Stimulated activated naive CD8-positive, alpha-beta T cell treated with anti-CD3 and anti-CD28 coated beads, Interleukin-15, Interleukin-2, amounts not matched to agents 100 ng/mL and 50 ng/mL, for 24 hours (primary cell): Measurements from ENCODE around the gene CDH4.

Experiments
- H3K27ac Mint-ChIP-seq: one replicate; pipeline ENCODE4 v1.8.0; 2021; ENCODE audit warnings: mild to moderate bottlenecking, mixed read lengths
- H3K27me3 Mint-ChIP-seq: one replicate; pipeline ENCODE4 v1.8.0; 2021; ENCODE audit warnings: mixed read lengths
- H3K36me3 Mint-ChIP-seq: one replicate; pipeline ENCODE4 v1.8.0; 2021; ENCODE audit warnings: low read depth, mixed read lengths
- H3K4me1 Mint-ChIP-seq: one replicate; pipeline ENCODE4 v1.8.0; 2021; ENCODE audit warnings: low read depth, mixed read lengths
- H3K4me3 Mint-ChIP-seq: one replicate; pipeline ENCODE4 v1.8.0; 2021; ENCODE audit warnings: mild to moderate bottlenecking, mixed read lengths
- H3K9me3 Mint-ChIP-seq: one replicate; pipeline ENCODE4 v1.8.0; 2021; ENCODE audit warnings: mixed read lengths

CDH4 gene

DNA sequence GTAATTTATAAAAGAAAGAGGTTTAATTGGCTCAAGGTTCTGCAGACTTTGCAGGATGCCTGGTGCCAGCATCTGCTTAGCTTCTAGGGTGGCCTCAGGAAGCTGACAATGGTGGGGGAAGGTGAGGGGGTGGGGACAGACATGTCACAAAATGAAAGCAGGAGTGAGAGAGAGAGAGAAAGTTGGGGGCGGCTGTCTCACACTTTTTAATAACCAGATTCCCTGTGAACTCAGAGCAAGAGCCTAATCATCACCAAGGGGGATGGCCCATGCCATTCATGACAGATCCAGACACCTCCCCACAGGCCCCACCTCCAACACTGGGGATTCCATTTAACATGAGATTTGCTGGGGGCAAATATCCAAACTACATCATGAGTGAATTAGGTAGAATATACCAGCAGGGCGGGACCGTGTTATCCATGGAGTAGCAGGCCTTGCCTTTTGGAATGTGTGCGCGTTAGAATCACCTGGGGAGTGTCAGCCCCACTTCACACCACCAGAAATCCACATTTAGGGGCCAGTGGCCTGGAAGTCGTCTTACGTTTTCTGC lies 258.8 kb downstream of the CDH4 start:
- no peak overlapping the region for H3K4me3 Mint-ChIP-seq
- H3K9me3 Mint-ChIP-seq, result no peaks in the 10 kb centered on the region
- H3K4me1 Mint-ChIP-seq, result no peaks in the 10 kb centered on the region
- no peaks in the 10 kb centered on the region for H3K27me3 Mint-ChIP-seq
- no peaks in the 10 kb centered on the region for H3K36me3 Mint-ChIP-seq
- H3K27ac Mint-ChIP-seq, result no peak overlapping the region

DNA sequence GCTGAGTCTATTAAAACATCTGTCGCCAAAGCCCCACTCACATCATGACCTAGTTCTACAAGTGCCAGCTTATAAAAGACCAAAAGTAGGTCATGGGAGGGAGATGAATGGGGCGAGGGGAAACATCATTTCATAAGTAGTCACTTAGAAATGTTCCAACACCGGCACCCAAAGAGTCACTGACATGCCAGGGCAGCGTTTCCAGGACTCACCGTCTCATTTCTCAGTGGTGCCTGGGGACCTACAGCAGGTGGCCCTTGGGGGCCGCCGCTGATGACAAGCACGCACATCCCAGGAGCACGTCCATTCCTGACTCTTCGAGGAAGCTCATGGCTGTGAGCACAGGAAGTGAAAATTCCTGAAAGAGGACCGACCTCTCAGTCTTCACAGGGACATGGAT lies 260.4 kb downstream of the CDH4 start:
- Mint-ChIP-seq H3K9me3 (no peaks in the 10 kb centered on the region), H3K36me3 (no peaks in the 10 kb centered on the region), H3K27me3 (no peaks in the 10 kb centered on the region), H3K4me3 (no peak overlapping the region), H3K4me1 (no peaks in the 10 kb centered on the region), H3K27ac (no peak overlapping the region)

DNA sequence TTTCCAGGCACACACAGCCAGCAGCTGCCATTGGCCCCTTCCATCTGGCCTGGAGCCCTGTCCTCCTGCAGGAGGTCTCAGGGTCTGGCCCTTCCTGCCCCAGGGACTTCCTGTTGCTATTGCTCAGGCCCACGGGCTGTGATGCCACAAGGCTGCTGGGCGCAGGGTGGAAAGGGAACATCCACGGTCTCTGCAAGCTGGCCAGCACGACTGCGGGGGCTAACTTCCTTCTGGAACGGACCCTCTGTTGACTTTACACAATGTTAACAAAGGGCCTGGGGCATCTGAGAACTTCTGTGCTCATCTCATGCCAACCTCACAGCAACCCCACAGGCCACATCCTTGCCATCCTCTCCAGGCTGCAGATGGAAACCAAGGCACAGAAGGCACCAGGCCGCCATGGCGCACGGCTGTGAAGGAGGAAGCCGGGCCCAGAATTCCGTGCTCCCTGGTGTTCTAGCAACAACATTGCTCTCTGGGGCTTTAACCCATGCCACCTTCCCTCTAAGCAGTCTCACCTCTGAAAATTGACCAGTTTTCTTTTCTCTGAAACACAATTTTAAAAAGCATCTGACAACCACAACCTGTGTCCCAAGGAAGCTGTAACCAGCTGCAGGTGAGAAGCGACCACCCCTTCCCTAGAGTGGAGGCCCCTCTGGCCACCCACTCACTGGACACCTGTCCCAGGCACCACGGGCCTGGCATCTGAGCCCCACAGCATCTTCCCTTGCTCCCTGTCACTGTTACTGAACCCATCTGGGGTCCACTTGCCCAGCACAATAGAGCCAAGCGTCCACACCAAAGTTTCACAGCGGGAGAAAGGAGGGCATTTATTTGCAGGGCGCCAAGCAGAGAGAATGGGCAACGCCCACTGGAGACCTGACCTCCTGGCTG lies 261.3 kb downstream of the CDH4 start:
- no peak overlapping the region for H3K27ac Mint-ChIP-seq
- peaks cover under 1% of the 10 kb centered on the region for H3K9me3 Mint-ChIP-seq
- H3K4me1 Mint-ChIP-seq, result no peaks in the 10 kb centered on the region
- no peaks in the 10 kb centered on the region for H3K27me3 Mint-ChIP-seq
- no peaks in the 10 kb centered on the region for H3K36me3 Mint-ChIP-seq
- H3K4me3 Mint-ChIP-seq, result no peak overlapping the region

DNA sequence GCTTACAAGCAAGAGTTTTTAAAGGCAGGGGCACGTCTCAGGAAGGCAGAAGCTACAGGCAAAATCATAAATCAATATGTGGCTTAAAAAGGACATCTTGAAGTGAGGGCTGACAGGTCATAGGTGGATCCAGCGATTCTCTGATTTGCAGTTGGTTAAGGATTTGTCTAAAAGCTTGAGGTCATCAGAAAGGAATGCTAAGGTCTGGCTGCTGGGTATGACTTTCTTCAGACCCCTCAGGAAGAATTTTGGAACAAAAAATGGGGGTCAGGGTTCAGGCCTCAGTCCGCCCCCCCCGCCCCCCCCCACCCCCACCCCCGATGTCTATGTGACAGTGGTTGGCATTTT lies 261.9 kb downstream of the CDH4 start:
- Mint-ChIP-seq H3K4me1 (no peaks in the 10 kb centered on the region), H3K27ac (no peak overlapping the region), H3K9me3 (peaks cover 6% of the 10 kb centered on the region), H3K36me3 (no peaks in the 10 kb centered on the region), H3K27me3 (no peaks in the 10 kb centered on the region), H3K4me3 (no peak overlapping the region)

DNA sequence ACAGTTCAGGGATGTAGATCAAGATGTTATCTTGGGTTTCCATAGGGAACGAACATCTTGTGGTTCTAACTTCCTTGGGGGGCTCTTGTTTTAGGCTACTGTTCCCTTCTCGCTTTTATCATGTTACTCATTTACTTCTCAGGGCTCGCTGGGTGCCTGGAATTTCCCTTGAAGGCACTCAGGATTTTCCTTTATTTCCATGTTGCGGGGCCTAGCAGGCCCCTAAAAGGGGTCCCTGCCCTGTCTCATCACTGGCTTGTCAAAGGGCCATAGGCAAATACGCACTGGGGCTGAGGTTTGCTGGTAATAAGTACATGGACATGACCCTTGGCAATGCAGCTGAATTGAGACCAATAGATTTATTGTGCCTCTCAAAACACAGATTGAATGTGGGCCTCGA lies 262.3 kb downstream of the CDH4 start:
- no peaks in the 10 kb centered on the region for H3K27me3 Mint-ChIP-seq
- peaks cover 7% of the 10 kb centered on the region for H3K9me3 Mint-ChIP-seq
- H3K36me3 Mint-ChIP-seq, result no peaks in the 10 kb centered on the region
- no peak overlapping the region for H3K4me3 Mint-ChIP-seq
- no peaks in the 10 kb centered on the region for H3K4me1 Mint-ChIP-seq
- H3K27ac Mint-ChIP-seq, result no peak overlapping the region

DNA sequence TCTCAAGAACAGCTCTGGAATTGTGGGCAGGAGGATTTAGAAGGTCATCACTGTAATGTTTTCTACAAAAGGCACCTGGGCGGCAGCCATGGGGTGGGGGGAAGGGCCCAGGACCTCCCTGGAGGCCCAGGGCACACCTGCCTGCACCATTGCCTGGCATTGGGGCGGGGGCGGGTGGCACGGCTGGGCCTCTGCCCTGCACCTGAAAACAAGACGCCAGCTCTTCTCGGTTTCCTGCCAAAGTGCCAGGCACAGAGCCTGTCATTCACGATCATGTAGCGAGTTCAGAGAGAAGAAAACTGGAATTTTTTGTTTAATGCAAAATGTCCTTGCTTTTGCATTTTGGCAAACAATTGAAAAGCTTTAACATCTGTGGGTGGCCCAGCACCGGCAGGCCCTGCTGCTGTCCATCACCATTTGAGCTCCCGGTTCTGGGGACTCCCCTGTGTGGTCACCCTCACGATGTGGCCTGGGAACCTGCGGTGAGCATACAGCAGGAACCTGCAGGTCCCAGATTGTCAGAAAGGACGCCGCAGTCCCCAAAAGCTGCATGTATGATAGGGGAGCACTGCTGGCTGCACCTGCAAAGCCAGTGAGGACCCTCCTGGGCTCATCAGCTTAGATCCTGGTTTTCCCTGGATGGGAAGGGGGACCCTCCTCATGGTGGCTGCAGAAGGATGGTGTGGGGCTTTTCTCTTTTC lies 262.9 kb downstream of the CDH4 start:
- H3K36me3 Mint-ChIP-seq, result no peaks in the 10 kb centered on the region
- H3K4me3 Mint-ChIP-seq, result no peak overlapping the region
- no peaks in the 10 kb centered on the region for H3K4me1 Mint-ChIP-seq
- no peaks in the 10 kb centered on the region for H3K27me3 Mint-ChIP-seq
- H3K9me3 Mint-ChIP-seq, result peaks cover 7% of the 10 kb centered on the region
- H3K27ac Mint-ChIP-seq, result no peak overlapping the region

DNA sequence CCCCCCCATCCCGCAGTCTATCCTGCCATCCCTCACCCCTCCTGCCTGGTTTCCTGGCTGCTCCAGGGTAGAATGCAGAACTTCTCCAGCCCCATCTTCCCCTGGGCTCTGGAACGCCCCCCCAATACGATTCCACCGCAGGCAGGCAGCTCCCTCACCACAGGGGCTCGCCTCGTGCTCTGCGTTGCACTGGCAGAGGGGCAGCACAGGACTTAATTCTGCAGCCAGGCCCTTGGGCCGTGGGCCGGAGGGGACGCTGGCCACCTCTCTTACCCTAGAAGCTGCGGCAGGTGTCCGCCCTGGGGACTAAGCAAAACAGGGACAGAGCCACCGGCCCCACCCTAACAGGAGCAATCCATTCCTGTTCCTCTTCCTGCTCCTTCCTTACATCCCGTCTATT lies 263.9 kb downstream of the CDH4 start:
- Mint-ChIP-seq H3K4me3 (no peak overlapping the region), H3K9me3 (peaks cover 7% of the 10 kb centered on the region), H3K27me3 (no peaks in the 10 kb centered on the region), H3K27ac (no peak overlapping the region), H3K4me1 (no peaks in the 10 kb centered on the region), H3K36me3 (no peaks in the 10 kb centered on the region)

DNA sequence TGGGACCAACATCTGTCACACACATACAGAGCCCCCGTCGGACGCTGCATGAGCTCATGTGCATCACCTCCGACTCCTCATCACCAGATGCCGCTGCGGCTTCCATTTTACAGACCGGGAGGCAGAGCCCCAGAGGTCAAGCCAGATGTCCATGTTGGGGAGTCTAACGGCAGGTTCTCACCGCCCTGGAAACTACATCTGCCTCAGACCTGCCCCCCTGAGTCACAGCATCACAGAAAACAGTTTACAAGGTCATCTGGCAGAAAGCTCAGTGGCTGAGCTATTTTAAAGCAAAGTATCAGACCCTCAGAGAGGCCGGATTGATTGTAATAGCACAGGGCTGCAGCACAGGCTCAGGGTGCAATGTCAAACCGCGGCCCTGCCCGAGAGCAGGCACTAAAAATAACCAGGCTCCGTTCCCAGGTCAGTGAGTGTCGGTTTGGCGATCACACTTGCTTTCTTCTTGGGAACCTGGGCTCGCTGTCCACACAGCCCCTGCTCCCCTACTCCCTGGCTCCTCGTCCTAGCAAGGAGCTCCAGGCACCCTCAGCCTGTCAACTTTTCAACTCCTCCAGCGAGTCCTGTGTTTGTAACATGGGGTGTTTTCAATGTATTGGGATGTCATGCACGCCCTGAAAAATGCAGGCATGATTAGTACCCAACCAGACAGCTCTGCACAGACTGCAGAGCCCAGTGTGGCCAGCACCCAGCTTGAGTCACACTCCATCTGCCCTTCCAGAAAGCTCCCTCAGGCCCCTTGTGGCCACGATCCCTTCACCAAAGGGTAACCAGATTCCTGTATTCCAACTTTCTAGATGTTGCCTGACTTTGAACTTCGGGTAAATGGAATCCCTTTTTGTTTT lies 264.5 kb downstream of the CDH4 start:
- no peak overlapping the region for H3K4me3 Mint-ChIP-seq
- H3K4me1 Mint-ChIP-seq, result no peaks in the 10 kb centered on the region
- H3K27ac Mint-ChIP-seq, result no peak overlapping the region
- H3K36me3 Mint-ChIP-seq, result no peaks in the 10 kb centered on the region
- no peaks in the 10 kb centered on the region for H3K27me3 Mint-ChIP-seq
- H3K9me3 Mint-ChIP-seq, result peaks cover 7% of the 10 kb centered on the region

DNA sequence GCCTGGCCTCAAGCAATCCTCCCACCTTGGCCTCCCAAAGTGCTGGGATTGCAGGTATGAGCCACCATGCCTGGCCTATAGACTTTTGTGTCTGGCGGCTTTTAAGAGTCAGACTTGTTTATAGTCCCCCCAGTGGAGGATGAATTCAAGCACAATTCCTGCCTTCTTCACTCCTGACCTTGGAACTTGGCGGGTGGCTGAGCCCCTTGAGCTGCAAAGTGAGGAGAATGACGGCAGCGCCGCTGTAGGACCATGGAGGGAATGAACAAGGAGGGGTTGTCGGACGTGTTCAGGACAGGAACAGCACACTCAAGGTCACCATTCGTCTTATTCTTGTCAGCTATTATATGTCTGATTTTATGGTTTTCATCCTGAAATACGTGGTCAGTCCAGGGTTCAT lies 265.4 kb downstream of the CDH4 start:
- Mint-ChIP-seq H3K9me3 (peaks cover 7% of the 10 kb centered on the region), H3K27me3 (no peaks in the 10 kb centered on the region), H3K27ac (no peak overlapping the region), H3K4me3 (no peak overlapping the region), H3K36me3 (no peaks in the 10 kb centered on the region), H3K4me1 (no peaks in the 10 kb centered on the region)

DNA sequence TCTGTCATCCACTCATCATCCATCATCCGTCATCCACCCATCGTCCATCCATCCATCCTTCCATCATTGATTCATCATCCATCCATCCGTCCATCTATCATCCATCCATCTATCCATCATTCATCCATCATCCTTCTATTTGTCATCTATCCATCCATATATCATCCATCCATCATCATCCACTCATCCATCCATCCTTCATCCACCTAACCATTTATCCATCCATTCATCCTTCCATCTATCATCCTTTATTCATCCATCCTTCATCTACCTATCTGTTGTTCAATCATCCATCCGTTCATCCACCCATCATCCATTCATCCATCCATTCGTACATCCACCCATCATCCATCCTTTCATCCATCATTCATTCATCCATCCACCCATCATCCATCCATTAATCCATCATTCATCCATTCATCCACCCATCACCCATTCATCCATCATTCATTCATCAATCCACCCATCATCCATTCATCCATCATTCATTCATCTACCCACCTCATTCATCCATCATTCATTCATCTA lies 266.4 kb downstream of the CDH4 start:
- no peaks in the 10 kb centered on the region for H3K4me1 Mint-ChIP-seq
- no peaks in the 10 kb centered on the region for H3K27me3 Mint-ChIP-seq
- no peak overlapping the region for H3K27ac Mint-ChIP-seq
- H3K4me3 Mint-ChIP-seq, result no peak overlapping the region
- no peaks in the 10 kb centered on the region for H3K36me3 Mint-ChIP-seq
- peaks cover 7% of the 10 kb centered on the region for H3K9me3 Mint-ChIP-seq

DNA sequence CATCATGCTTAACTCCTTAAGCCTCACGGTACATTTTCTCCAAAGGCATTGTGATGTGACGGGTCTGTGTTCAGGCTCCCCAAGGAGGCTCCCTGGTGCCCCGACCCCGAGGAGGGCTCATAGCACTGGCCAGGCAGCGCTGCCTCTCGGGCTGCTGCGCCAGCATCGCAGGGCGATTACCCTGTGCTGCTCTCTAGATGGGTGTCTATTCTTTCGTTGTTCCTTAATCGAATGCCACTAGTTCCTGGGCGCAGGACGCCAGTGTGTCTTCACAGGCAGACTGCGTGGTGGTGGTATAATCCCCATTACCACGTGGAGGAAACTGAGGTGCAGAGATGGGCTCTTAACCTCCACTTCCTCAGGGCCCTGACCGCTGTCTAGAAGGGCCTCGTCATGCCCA lies 267.4 kb downstream of the CDH4 start:
- Mint-ChIP-seq H3K9me3 (peaks cover 7% of the 10 kb centered on the region), H3K27me3 (no peaks in the 10 kb centered on the region), H3K27ac (no peak overlapping the region), H3K36me3 (no peaks in the 10 kb centered on the region), H3K4me3 (no peak overlapping the region), H3K4me1 (no peaks in the 10 kb centered on the region)

DNA sequence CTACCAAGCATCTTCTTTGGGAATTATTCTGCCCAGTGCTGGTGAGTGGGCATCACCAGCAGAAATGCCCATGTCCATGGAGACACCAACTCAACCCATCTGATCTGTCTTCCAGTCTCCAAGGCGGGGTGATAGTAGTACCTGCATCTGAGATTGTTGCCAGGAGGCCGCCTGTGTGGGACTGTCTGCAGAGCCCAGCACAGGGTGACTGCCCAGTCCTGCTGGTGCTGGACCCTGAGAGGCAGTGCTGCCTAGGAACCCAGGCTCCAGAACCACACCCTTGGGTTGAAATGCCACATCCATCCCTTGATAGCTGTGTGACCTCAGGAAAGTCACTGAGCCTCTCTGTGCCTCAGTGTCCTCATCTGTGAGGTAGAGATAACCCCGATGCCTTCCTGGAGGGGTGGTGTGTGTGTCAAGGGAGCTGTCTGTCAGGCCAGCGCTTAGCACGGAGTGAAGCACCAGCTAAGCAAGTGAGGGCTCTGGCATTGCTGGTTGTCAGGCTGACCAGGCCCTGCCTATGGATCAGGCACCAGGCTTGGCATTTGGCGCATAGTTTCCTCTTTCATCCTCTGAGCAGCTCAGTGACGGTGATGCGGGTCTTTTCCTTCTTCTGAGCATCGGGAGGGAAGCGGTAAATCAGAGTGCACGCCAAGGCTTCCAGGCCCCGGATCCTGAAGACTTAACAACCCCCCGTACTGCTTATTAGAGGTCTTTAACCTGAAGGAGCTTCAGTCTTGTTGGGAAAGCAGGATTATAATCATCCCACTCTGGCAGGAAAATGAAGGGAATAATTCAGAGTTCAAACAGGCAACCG lies 268.2 kb downstream of the CDH4 start:
- Mint-ChIP-seq H3K9me3 (peaks cover 7% of the 10 kb centered on the region), H3K4me3 (no peak overlapping the region), H3K36me3 (no peaks in the 10 kb centered on the region), H3K27me3 (no peaks in the 10 kb centered on the region), H3K4me1 (no peaks in the 10 kb centered on the region), H3K27ac (no peak overlapping the region)

DNA sequence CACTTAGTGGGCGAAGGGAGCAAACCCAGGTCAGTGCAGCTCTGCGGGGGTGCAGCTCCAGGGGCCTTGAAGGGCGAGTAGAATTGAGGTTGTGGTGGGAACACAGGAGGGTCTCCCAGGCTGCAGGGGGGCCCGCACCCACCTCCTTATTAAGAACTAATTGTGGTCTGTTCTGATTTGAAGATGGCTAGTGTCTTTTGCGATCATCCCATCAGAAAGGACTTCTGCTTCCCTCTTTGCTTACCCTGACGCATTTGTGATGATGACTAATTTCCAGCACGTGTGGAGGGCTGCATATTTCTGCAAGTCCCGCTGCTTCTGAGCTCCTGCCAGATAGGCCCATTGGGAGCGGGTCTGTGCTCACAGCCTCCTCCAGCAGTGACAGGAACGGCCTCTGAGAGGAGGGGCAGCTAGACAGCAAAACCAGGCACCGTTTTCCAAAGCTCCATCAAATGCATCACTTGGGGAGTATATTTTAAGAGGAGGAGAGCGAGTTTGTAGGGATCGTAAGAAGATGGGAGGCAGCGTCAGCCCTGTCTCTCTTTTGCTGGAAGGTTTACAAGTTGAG lies 268.9 kb downstream of the CDH4 start:
- Mint-ChIP-seq H3K27ac (no peak overlapping the region), H3K27me3 (no peaks in the 10 kb centered on the region), H3K36me3 (no peaks in the 10 kb centered on the region), H3K4me1 (no peaks in the 10 kb centered on the region), H3K9me3 (peaks cover 7% of the 10 kb centered on the region), H3K4me3 (no peak overlapping the region)
